T-helper 17 cell (primary cell): ENCODE measurements around the gene JMJD8. TPM values are rescaled to one million over a fixed set of nuclear protein-coding genes. Genes with fewer than 3 reads are reported as not detected.

Experiments used
- ATAC-seq: fragments of 150-1000 bp; cut with Tn5 transposase; 2 replicates; pipeline ENCODE4 v1.10.0; 2021; ENCODE audit warnings: mild to moderate bottlenecking, moderate library complexity
- DNase-seq, 3 donors: peaks; one replicate each; pipeline versions ENCODE4 v3.0.0 to v3.0.0-alpha.2; 2020 to 2021
- H3K9me3 ChIP-seq: one replicate; pipeline ENCODE4 v1.7.0; 2013; ENCODE audit warnings: low read length, mild to moderate bottlenecking; ENCODE audit not compliant: control insufficient read depth, poor library complexity, severe bottlenecking
- H3K27ac Mint-ChIP-seq: one replicate; pipeline ENCODE4 v1.8.0; 2022; ENCODE audit warnings: mild to moderate bottlenecking, moderate library complexity, mixed read lengths
- H3K27me3 Mint-ChIP-seq: one replicate; pipeline ENCODE4 v1.8.0; 2022; ENCODE audit warnings: mixed read lengths
- H3K36me3 Mint-ChIP-seq: one replicate; pipeline ENCODE4 v1.8.0; 2022; ENCODE audit warnings: low read depth, mixed read lengths
- H3K4me1 Mint-ChIP-seq: one replicate; pipeline ENCODE4 v1.8.0; 2022; ENCODE audit warnings: mild to moderate bottlenecking, mixed read lengths
- H3K4me3 Mint-ChIP-seq: one replicate; pipeline ENCODE4 v1.8.0; 2022; ENCODE audit warnings: mild to moderate bottlenecking, moderate library complexity, mixed read lengths
- total RNA-seq, 4 donors: library from RNA in 2 of 4; stranded (reverse) in 2 of 4; gene quantifications; one replicate each; pipeline ENCODE4 v1.2.3 and lab custom pipeline; 2022 to 2026

JMJD8 gene
- total RNA-seq, 2 donors from 2014 or later: 28.0 to 36.1 TPM

DNA sequence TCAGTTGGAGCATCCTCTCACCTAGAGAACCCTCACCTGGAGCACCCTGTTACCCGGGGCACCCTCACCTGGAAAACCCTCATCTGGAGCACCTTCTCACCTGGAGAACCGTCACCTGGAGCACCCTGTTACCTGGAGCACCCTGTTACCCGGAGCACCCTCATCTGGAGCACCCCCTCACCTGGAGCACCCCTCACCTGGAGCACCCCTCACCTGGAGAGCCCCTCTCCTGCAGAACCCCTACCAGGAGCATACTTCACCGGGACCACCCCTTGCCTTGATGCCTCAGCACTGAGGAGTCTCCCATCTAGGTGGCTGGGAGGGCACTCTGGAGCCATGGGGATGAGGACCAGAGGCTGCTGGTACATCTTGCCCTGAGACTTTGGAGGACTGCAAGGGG is 24.8 kb upstream of the JMJD8 start:
- peaks cover 7% of the 10 kb centered on the region for H3K4me1 Mint-ChIP-seq
- no peaks in the 10 kb centered on the region for H3K9me3 ChIP-seq
- ATAC-seq (no peak), DNase-seq (no peak)
- H3K27me3 Mint-ChIP-seq: peaks cover 36% of the 10 kb centered on the region
- H3K4me3 Mint-ChIP-seq: no peak overlapping the region
- no peak overlapping the region for H3K27ac Mint-ChIP-seq
- H3K36me3 Mint-ChIP-seq: peaks cover 2% of the 10 kb centered on the region

DNA sequence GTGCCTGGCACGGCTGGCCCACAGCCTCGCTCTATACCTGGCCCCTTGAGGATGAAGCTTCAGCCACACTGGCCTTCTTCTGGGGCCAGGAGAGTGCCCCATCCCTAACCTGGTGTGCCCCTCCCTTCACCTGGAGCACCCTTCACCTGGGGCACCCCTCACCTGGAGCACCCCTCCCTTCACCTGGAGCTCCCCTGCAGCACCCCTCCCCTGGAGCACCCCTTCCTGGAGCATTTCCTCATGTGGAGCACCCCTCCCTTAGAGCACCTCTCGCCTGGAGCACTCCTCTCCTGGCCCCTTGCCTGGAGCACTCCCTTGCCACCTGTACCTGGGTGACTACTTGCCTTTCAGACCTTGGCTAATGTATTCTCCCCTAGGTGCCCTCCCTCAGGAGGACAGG is 23.9 kb upstream of the JMJD8 start:
- H3K4me1 Mint-ChIP-seq: peaks cover 7% of the 10 kb centered on the region
- no peaks in the 10 kb centered on the region for H3K9me3 ChIP-seq
- no peak overlapping the region for H3K27ac Mint-ChIP-seq
- no peak for DNase-seq
- H3K36me3 Mint-ChIP-seq: peaks cover 2% of the 10 kb centered on the region
- ATAC-seq: no peak
- no peak overlapping the region for H3K4me3 Mint-ChIP-seq
- H3K27me3 Mint-ChIP-seq: peaks cover 38% of the 10 kb centered on the region

DNA sequence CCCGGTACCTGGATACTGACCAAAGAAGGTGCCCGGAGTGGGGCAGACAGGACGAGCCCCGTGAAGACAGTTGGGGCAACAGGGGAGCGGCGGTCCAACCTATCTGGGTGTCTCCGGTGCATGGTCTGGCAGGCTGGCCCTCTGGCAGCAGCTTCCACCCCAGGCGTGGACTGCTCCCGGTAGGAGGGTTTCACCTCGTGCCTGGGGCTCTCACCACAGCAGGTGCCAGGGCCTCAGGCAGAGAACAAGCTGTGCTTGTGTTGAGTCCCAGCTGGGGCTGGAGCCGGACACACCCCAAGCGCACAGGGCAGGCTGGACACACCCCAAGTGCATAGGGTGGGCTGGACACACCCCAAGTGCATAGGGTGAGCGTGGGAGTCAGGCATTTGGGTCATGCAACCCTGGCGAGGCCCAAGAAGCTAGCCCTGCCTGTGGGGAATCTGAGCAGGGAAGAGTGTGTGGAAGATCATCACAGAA is 23.0 kb upstream of the JMJD8 start:
- DNase-seq (no peak), ATAC-seq (no peak)
- Mint-ChIP-seq H3K4me3 (no peak overlapping the region), H3K27ac (no peak overlapping the region), H3K27me3 (peaks cover 47% of the 10 kb centered on the region), H3K36me3 (peaks cover 2% of the 10 kb centered on the region), H3K4me1 (peaks cover 9% of the 10 kb centered on the region)
- no peaks in the 10 kb centered on the region for H3K9me3 ChIP-seq

DNA sequence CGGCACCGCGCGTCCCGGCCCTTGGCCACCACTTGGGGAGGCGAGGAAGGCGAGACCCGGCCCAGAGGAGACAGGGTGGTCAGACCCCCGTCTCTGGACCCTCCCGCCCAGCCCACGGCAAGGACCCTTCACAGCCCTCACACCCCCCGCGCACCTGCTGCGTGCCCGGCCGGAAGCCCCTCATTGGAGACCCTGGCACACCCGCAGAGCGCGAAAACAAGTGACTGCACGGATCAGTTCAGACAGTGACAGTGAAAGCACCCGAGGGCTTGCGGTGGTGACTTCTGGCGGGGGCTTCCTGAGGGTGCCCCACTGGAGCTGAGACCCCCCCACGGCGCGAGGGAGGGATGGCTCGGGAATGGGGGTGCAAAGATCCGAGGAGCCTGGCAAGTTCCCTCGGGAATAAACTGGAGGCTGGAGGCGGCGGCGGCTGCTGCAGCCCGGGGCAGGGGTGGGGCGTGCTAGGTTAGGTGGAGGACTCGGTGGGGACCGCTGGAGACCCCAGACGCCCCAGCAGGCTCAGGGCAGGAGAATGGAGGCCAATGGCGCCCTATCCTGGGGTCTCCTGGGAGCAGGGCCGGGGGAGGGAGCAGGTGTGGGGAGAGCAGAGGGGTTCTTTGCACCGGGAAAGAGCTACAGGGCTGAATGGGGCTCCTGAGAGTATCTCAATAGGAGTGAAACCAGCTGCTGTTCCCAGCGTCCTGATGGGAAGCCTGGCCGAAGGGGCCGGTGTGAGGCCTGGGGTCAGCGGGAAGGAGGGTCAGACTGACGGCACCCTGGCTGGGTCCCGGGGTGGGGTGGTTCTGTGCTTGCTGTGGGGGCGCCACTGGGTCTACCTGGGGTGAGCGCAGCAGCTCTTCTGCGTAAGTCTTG is 22.3 kb upstream of the JMJD8 start:
- Mint-ChIP-seq H3K36me3 (peaks cover 2% of the 10 kb centered on the region), H3K4me1 (peaks cover 9% of the 10 kb centered on the region), H3K4me3 (peak overlapping the region; percentile 41), H3K27me3 (peaks cover 48% of the 10 kb centered on the region), H3K27ac (no peak overlapping the region)
- ATAC-seq: peak; percentile 30
- H3K9me3 ChIP-seq: no peaks in the 10 kb centered on the region
- DNase-seq: no peak

DNA sequence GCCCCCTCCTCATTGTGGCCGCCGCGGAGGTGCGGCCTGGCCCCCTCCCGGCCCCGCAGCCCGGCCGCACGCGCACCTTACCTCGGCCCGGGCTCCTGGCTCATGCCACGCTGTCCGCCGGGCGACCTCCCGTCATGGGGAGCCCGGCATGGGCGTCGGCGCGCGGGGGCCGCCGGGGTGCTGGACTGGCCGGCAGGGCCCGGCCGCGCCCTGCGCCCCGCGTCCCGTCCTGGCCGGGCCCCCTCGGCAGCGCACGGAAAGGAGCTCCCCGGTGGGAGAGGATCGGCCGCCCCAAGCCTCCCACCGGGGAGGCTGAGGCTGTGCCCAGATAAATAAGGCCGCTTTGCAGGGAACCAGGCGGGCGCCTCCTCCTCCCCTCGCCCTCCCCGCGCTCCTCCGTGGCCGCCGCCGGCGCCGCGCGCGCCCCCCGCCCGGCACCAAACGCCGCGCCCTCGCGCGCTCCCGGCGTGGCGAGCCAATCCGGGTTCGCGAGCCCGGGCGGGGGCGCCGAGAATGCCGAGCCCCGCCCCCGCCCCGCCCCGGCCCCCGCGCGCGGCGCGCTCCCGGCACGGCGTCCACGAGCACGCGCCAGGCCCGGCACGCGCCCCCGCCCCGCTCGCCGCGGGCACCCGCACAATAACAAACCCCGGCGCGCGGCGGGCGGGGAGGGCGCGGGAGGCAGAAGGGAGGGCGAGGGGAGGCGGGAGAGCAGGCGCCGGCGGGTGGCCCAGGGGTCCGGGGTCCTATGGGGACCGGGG is 21.5 kb upstream of the JMJD8 start, which contains the start of gene FBXL16:
FBXL16 (minus strand) TSS at position 371 of the 758 bp plus-strand sequence. CDS start 8,396 bp downstream, outside the sequence.
- H3K4me1 Mint-ChIP-seq: peaks cover 9% of the 10 kb centered on the region
- peaks cover 2% of the 10 kb centered on the region for H3K36me3 Mint-ChIP-seq
- H3K4me3 Mint-ChIP-seq: peak within 1 kb of the TSS; percentile 41
- ATAC-seq (peak; percentile 25), DNase-seq (no peak)
- H3K9me3 ChIP-seq: no peaks in the 10 kb centered on the region
- H3K27me3 Mint-ChIP-seq: peaks cover 48% of the 10 kb centered on the region
- no peak within 1 kb of the TSS for H3K27ac Mint-ChIP-seq

DNA sequence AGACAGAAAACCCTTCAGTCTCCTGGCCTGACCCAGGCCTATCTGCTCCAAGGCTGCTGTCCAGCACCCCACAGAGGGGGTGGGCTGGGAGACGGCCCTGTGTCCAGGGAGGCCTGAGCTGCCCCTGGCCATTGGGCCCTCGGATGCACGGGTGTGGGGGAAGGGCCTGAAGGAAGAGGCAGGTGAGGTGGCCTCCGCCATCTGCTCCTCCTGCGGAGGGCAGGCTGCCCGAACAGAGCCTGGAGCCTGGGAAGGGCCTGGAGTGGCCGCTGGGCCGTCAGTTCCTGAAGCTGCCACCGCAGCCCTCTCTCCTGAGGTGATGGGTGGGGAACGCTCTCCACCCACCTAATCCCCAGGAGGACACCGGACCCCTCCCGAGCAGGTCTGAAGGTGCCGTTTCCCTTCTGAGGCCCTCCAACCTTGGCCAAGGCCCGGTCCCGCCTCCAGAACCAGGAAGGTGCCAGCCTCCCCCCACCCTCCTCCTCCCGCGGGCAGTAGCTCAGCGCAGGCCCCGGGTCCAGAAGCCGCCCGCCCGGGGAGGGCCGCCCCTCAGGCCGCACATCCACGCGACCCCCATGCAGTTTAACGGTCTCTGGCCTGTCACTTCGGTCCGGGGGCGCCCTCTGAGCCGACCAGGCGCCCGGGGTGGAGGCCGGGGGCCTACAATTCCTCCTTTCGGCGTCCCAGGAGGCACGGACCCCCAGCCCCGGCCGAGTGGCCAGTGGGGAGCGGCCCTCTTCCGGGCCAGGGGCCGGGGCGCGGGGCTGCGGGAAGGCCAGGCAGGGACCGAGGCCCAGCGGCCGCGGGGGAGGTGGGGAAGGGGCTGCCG is 20.6 kb upstream of the JMJD8 start:
- H3K4me1 Mint-ChIP-seq: peaks cover 9% of the 10 kb centered on the region
- peaks cover 2% of the 10 kb centered on the region for H3K36me3 Mint-ChIP-seq
- H3K4me3 Mint-ChIP-seq: peak overlapping the region; percentile 28
- no peaks in the 10 kb centered on the region for H3K9me3 ChIP-seq
- H3K27me3 Mint-ChIP-seq: peaks cover 42% of the 10 kb centered on the region
- DNase-seq: no peak
- no peak overlapping the region for H3K27ac Mint-ChIP-seq
- ATAC-seq: no peak

DNA sequence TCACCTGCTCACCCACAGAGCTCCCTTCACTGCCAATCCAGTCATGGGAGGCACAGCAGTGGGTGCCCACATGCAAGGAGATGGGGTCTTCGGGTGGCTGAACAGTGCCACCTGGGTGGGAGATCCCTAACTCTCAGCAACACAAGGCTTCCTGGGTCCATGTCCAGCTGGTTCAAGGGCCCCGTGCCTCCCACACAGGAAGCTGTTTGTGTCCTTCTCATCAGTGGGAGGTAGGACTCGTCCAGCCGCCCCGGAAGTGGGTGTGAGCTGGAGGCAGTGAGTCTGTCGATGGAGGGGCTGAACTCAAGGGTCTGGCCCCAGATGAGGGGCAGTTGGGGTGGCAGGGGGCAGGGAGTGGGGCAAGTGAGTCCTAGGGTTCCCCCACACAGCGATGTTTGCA is 19.9 kb upstream of the JMJD8 start:
- peaks cover 42% of the 10 kb centered on the region for H3K27me3 Mint-ChIP-seq
- H3K4me1 Mint-ChIP-seq: peaks cover 12% of the 10 kb centered on the region
- H3K9me3 ChIP-seq: no peaks in the 10 kb centered on the region
- ATAC-seq: no peak
- H3K36me3 Mint-ChIP-seq: peaks cover 2% of the 10 kb centered on the region
- no peak for DNase-seq
- no peak overlapping the region for H3K27ac Mint-ChIP-seq
- peak overlapping the region; percentile 28 for H3K4me3 Mint-ChIP-seq

DNA sequence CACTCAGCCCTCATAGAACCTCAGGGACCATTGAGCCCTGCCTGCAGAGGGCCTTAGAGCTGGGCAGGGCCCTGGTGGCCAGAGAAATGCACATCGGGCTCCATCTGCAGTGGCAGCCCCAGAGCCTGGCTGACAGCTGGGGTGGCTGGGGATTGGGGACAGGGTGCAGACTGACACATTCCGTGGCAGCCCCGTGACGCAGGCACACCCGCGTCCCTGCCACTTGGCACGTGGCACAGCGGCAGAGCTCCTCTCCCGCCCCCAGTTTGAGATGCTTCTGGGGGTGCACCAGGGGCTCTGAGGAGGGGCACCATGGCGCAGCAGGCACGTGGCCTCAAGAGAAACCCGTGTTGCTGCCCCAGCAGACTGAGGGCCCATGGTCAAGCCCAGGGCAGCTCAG is 19.3 kb upstream of the JMJD8 start:
- ATAC-seq: no peak
- Mint-ChIP-seq H3K36me3 (peaks cover 2% of the 10 kb centered on the region), H3K27ac (no peak overlapping the region), H3K4me3 (no peak overlapping the region), H3K4me1 (peaks cover 12% of the 10 kb centered on the region), H3K27me3 (peaks cover 38% of the 10 kb centered on the region)
- no peaks in the 10 kb centered on the region for H3K9me3 ChIP-seq
- no peak for DNase-seq

DNA sequence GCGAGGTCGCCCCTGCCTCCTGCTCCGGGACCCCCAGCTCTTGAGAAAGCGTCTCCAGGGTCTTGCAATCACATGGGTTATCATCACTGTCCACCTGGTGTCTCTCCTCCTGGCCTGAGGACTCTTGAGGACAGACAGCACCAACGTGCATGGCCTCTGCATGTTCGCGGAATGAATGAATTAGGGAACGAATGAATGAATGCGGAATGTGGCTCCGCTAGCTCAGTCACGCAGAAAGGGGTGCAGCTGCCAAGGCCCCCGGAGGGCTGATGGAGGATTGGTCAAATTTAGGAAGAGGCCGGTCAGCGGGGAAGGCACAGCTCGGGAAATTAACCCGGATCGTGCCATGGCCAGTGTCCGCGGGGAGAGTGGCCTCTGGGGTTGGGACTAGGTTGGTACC is 18.2 kb upstream of the JMJD8 start:
- peak overlapping the region; percentile 72 for H3K4me3 Mint-ChIP-seq
- H3K4me1 Mint-ChIP-seq: peaks cover 12% of the 10 kb centered on the region
- peaks cover 29% of the 10 kb centered on the region for H3K27me3 Mint-ChIP-seq
- H3K27ac Mint-ChIP-seq: no peak overlapping the region
- no peaks in the 10 kb centered on the region for H3K36me3 Mint-ChIP-seq
- no peaks in the 10 kb centered on the region for H3K9me3 ChIP-seq
- DNase-seq: no peak
- ATAC-seq: no peak

DNA sequence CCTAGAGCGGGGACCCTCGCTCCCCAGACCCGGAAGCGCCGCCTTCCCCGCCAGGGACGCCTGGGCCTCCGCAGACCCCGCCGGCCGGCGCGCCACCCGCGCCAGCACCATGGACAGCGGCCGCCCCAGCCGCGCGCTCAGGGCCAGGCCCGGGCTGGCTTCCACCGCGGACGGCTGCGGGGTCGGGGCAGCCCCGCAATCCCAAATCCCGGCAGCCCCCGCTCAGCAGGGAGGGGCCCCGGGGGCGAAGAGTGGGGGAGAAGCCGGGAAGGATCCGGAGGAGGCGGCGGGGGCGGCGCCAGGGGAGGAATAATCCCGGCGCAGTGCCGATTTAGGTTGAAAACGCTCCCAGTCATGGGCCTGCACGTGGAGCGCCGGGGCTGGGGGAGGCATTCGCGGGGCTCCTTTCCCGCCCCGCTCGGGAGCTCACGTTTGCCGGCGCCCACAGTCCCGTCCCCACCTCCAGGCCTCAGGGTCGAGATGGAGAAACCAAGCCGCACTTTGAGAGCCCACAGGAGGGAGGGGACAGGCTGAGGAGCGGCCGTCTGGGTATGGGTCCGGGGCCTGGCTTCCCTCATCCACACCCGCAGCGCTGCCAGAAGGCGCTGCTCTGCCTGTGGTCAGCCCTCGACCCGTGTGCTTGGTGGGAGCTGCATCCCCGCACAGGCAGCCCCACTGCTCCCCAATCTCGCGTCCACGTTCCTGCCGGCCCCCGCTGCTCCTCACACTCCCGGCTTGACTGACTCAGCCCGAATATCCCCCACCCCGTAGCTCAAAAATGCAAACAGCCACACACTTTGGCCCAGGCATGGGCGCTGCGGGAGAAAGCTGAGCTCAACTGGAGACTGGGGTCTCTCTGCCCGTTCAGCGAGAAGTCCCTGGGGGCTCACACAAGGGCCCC is 16.8 kb upstream of the JMJD8 start:
- peak; percentile 40 to 58 (median 56) for DNase-seq
- Mint-ChIP-seq H3K36me3 (no peaks in the 10 kb centered on the region), H3K4me3 (peak overlapping the region; percentile 43), H3K27me3 (peaks cover 18% of the 10 kb centered on the region), H3K27ac (no peak overlapping the region), H3K4me1 (peaks cover 14% of the 10 kb centered on the region)
- H3K9me3 ChIP-seq: no peaks in the 10 kb centered on the region
- peak; percentile 71 for ATAC-seq

DNA sequence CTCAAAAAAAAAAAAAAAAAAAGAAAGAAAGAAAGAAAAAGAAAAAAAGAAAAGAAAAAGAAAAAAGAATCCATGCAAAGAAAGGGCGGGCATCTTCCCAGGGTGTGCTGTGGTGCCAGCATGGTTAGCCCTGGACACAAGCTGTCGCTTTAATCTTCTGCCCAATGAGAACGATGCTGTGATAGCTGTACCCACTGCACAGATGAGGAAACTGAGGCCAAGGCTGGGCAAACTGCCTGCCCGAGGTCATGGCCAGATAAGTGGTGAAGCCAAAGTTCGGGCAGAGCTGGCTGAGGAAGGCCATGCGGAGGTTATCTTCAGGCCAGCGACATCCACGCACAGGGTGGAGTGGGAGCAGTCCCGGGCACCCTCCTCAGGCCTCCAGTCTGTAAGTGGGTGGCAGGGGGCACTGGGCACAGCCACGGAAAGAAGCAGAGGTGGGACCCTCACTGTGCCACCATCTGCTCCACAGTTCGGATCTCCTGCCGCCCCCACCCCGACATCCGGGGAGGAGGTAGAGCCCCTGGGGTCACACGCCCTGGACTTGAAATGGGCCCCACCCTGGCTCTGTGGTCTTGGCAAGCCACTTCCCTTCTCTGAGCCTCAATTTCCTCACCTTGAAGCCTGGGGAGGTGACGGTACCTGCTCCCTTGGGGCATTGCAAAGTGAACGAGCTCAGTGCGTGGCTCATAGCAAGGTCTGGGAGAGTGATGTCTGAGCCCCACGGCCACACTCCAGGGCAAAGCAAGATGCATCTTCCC is 15.0 kb upstream of the JMJD8 start:
- DNase-seq (no peak), ATAC-seq (no peak)
- H3K9me3 ChIP-seq: no peaks in the 10 kb centered on the region
- Mint-ChIP-seq H3K27ac (peak overlapping the region; percentile 21), H3K4me1 (peaks cover 18% of the 10 kb centered on the region), H3K4me3 (peak overlapping the region; percentile 69), H3K36me3 (no peaks in the 10 kb centered on the region), H3K27me3 (peaks cover 12% of the 10 kb centered on the region)
